Liver (tissue), 9 donors: ENCODE measurements around the gene ZNF860. TPM values are rescaled to one million over a fixed set of nuclear protein-coding genes. Genes with fewer than 3 reads are reported as not detected.

ENCODE experiments used
- DNase-seq: peaks from one replicate; pipeline ENCODE4 v3.0.0-alpha.2; 2017; ENCODE audit warnings: low spot score
- H3K27ac ChIP-seq, 2 donors: one replicate each; pipeline ENCODE4 v1.7.0; 2013; ENCODE audit warnings: inconsistent platforms in 2 of 2, low read length in 2 of 2, control low read depth in 1 of 2, low read depth in 1 of 2, mild to moderate bottlenecking in 1 of 2
- H3K27me3 ChIP-seq, 4 donors: one replicate each; pipeline versions ENCODE4 v1.6.1 to v1.7.0; 2013; ENCODE audit warnings: low read length in 3 of 4, inconsistent platforms in 1 of 4, mild to moderate bottlenecking in 1 of 4, moderate library complexity in 1 of 4; ENCODE audit not compliant: control insufficient read depth in 4 of 4, insufficient read depth in 4 of 4
- H3K36me3 ChIP-seq, 4 donors: one replicate each; pipeline versions ENCODE4 v1.6.1 to v1.7.0; 2013; ENCODE audit warnings: low read length in 3 of 4, mild to moderate bottlenecking in 3 of 4, low read depth in 1 of 4, moderate library complexity in 1 of 4; ENCODE audit not compliant: control insufficient read depth in 4 of 4, insufficient read depth in 3 of 4
- H3K4me1 ChIP-seq, 4 donors: one replicate each; pipeline versions ENCODE4 v1.6.1 to v1.7.0; 2013; ENCODE audit warnings: low read length in 3 of 4, mild to moderate bottlenecking in 3 of 4, moderate library complexity in 1 of 4; ENCODE audit not compliant: control insufficient read depth in 4 of 4, insufficient read depth in 4 of 4
- H3K4me3 ChIP-seq, 3 donors: one replicate each; pipeline versions ENCODE4 v1.6.1 to v1.7.0; 2013; ENCODE audit warnings: low read length in 3 of 3, control low read depth in 1 of 3, low read depth in 1 of 3, mild to moderate bottlenecking in 1 of 3
- H3K9ac ChIP-seq, 2 donors: one replicate each; pipeline ENCODE4 v1.7.0; 2013; ENCODE audit warnings: low read length in 2 of 2, mild to moderate bottlenecking in 2 of 2, moderate library complexity in 2 of 2, control low read depth in 1 of 2, low read depth in 1 of 2
- H3K9me3 ChIP-seq, 4 donors: one replicate each; pipeline versions ENCODE4 v1.6.1 to v1.7.0; 2013; ENCODE audit warnings: low read length in 3 of 4; ENCODE audit not compliant: control insufficient read depth in 4 of 4
- CTCF ChIP-seq: fragments of 150-350 bp; IDR thresholded peaks from 2 replicates; pipeline ENCODE4 v1.5.1; 2017; ENCODE audit warnings: improper control_type of control experiment, low read depth, low read length; ENCODE audit not compliant: missing input control
- EGR1 ChIP-seq, 2 donors: IDR thresholded peaks; 2 replicates each; pipeline ENCODE4 v1.6.1; 2016 to 2018; ENCODE audit warnings: antibody characterized with exemption in 2 of 2, low read depth in 2 of 2
- FOXA1 ChIP-seq: IDR thresholded peaks from 2 replicates; pipeline ENCODE4 v1.6.1; 2016; ENCODE audit warnings: antibody characterized with exemption
- FOXA2 ChIP-seq: IDR thresholded peaks from 2 replicates; pipeline ENCODE4 v1.6.1; 2016; ENCODE audit warnings: antibody characterized with exemption
- GABPA ChIP-seq, 2 donors: IDR thresholded peaks in 1 of 2; conservative IDR thresholded peaks in 1 of 2; 2 replicates each; pipeline ENCODE4 v1.6.1; 2016; ENCODE audit warnings: antibody characterized with exemption in 2 of 2, mild to moderate bottlenecking in 1 of 2, moderate library complexity in 1 of 2
- HNF4A ChIP-seq, 2 donors: conservative IDR thresholded peaks; 2 replicates each; pipeline ENCODE4 v1.6.1; 2016; ENCODE audit warnings: antibody characterized with exemption in 2 of 2, mild to moderate bottlenecking in 2 of 2
- HNF4G ChIP-seq: IDR thresholded peaks from 2 replicates; pipeline ENCODE4 v1.6.1; 2016; ENCODE audit warnings: antibody characterized with exemption
- JUND ChIP-seq, 2 donors: IDR thresholded peaks; 2 replicates each; pipeline ENCODE4 v1.6.1; 2016; ENCODE audit warnings: antibody characterized with exemption in 2 of 2
- NR2F2 ChIP-seq: IDR thresholded peaks from 2 replicates; pipeline ENCODE4 v1.6.1; 2016; ENCODE audit warnings: antibody characterized with exemption
- RAD21 ChIP-seq, 2 donors: IDR thresholded peaks; 2 replicates each; pipeline ENCODE4 v1.6.1; 2016; ENCODE audit warnings: antibody characterized with exemption in 2 of 2, mild to moderate bottlenecking in 2 of 2
- REST ChIP-seq: IDR thresholded peaks from 2 replicates; pipeline ENCODE4 v1.6.1; 2016; ENCODE audit warnings: antibody characterized with exemption, mild to moderate bottlenecking
- RXRA ChIP-seq, 2 donors: IDR thresholded peaks; 2 replicates each; pipeline ENCODE4 v1.6.1; 2017 to 2018; ENCODE audit warnings: antibody characterized with exemption in 2 of 2, mild to moderate bottlenecking in 1 of 2
- SP1 ChIP-seq: IDR thresholded peaks from 2 replicates; pipeline ENCODE4 v1.6.1; 2018; ENCODE audit warnings: antibody characterized with exemption, mild to moderate bottlenecking
- TAF1 ChIP-seq: conservative IDR thresholded peaks from 2 replicates; pipeline ENCODE4 v1.6.1; 2016; ENCODE audit warnings: antibody characterized with exemption, mild to moderate bottlenecking
- YY1 ChIP-seq: IDR thresholded peaks from 2 replicates; pipeline ENCODE4 v1.6.1; 2016; ENCODE audit warnings: antibody characterized with exemption, mild to moderate bottlenecking
- ZBTB33 ChIP-seq: IDR thresholded peaks from 2 replicates; pipeline ENCODE4 v1.6.1; 2016; ENCODE audit warnings: antibody characterized with exemption
- WGBS: extraction: QIAGEN DNeasy Blood & Tissue Kit; methylation state at CpG from one replicate; pipeline ENCODE4 v1.1.7; 2013; 5-methylcytosine and 5-hydroxymethylcytosine counted together
- polyA plus RNA-seq, 2 donors: library from polyadenylated mRNA; stranded (reverse) in 1 of 2; unstranded in 1 of 2; fragments of 200-250 nt in 1 of 2; fragments of >200 nt in 1 of 2; fragmentation: Nextera tagmentation in 1 of 2; extraction: Ambion mirVana in 1 of 2; gene quantifications; one replicate each; pipeline versions ENCODE4 v1.2.1 to v1.2.3, GENCODE V29; 2013 to 2015
- total RNA-seq, 2 donors: library from RNA; depleted of rRNA; stranded (reverse); fragments of >200 nt; gene quantifications; one replicate each; pipeline ENCODE4 v1.2.3, GENCODE V29; 2014
- TF ChIP-seq, protein P1 (sequence below): IDR thresholded peaks from 2 replicates; pipeline ENCODE4 v1.6.1; 2016; ENCODE audit warnings: antibody characterized with exemption
- TF ChIP-seq, protein P2 (sequence below): IDR thresholded peaks from 2 replicates; pipeline ENCODE4 v1.6.1; 2016; ENCODE audit warnings: antibody characterized with exemption
- donor health status: healthy.
- donor health status: healthy.
- donor health status: healthy.
- donor health status: healthy.
- donor health status: healthy.

ZNF860 gene
- total and polyA plus RNA-seq, 4 donors = 0.10 to 0.42 (median 0.17) TPM; not detected in 1

- Histone ChIP-seq H3K36me3 (no peaks in the 10 kb centered on the region), H3K9ac (no peak overlapping the region), H3K27me3 (peaks cover 0 to 3% (median 0%) of the 10 kb centered on the region in 4 donors), H3K27ac (no peak overlapping the region), H3K4me1 (no peaks in the 10 kb centered on the region), H3K9me3 (peaks cover 0 to 3% (median 0%) of the 10 kb centered on the region in 4 donors), H3K4me3 (no peak overlapping the region)
- no peak for DNase-seq
- TF ChIP-seq, protein P1, sequence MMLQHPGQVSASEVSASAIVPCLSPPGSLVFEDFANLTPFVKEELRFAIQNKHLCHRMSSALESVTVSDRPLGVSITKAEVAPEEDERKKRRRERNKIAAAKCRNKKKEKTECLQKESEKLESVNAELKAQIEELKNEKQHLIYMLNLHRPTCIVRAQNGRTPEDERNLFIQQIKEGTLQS = no peak
- TF ChIP-seq NR2F2 (no peak), CTCF (no peak), REST (no peak), GABPA (IDR thresholded peaks at IDR 0.05 in 1 of 2, conservative IDR thresholded peaks at IDR 0.05 in 1 of 2) (no peak), FOXA2 (no peak), YY1 (no peak), EGR1 (IDR thresholded peaks at IDR 0.05; ENCODE audit: low read depth in 2 of 2) (no peak), FOXA1 (no peak), ZBTB33 (no peak), RXRA (IDR thresholded peaks at IDR 0.05) (no peak), RAD21 (IDR thresholded peaks at IDR 0.05) (no peak)
- TF ChIP-seq, protein P2, sequence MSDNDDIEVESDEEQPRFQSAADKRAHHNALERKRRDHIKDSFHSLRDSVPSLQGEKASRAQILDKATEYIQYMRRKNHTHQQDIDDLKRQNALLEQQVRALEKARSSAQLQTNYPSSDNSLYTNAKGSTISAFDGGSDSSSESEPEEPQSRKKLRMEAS = no peak
- 83% methylated on average over 4 of the region's 4 CpGs for WGBS
Observed at GRCh38 chr3:31937225-31937624, 44.3 kb upstream of the ZNF860 start.

DNA sequence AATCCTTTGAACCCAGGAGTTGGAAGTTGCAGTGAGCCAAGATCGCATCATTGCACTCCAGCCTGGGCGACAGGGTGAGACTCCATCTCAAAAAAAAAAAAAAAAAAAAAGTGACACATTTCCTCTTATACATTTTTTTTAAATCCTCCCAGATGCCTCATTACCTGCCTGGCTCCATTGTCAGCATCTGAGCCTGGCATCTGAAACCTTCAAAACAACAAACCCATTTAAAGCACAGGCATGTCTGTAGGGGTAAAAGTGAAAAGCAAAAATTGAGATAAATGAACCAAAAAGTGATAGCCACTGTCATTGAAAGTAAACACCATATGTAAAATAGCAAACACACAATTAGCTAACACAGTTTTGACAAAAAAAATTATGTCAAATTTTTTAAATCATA is 39.1 kb upstream of the ZNF860 start:
- no peak for DNase-seq
- no peaks in the 10 kb centered on the region for H3K4me1 ChIP-seq
- TF ChIP-seq ZBTB33 (no peak), RAD21 (IDR thresholded peaks at IDR 0.05) (no peak), TAF1 (no peak), SP1 (no peak), JUND (IDR thresholded peaks at IDR 0.05) (no peak), HNF4A (conservative IDR thresholded peaks at IDR 0.05) (no peak), HNF4G (no peak), GABPA (IDR thresholded peaks at IDR 0.05 in 1 of 2, conservative IDR thresholded peaks at IDR 0.05 in 1 of 2) (no peak)
- TF ChIP-seq, protein P2 = no peak
- H3K27ac ChIP-seq = no peak overlapping the region
- H3K4me3 ChIP-seq = no peak overlapping the region
- H3K9me3 ChIP-seq = peaks cover 0 to 3% (median 0%) of the 10 kb centered on the region in 4 donors
- no peaks in the 10 kb centered on the region for H3K36me3 ChIP-seq
- peaks cover 0 to 9% (median 0%) of the 10 kb centered on the region in 4 donors for H3K27me3 ChIP-seq
- 100% methylated on average over 2 of the region's 2 CpGs for WGBS
- H3K9ac ChIP-seq = no peak overlapping the region
